Adipocyte (in vitro differentiated cells): ENCODE results near the gene SHROOM1.

Source experiments
- DNase-seq: peaks from one replicate; pipeline ENCODE4 v3.0.0-alpha.2; 2015; ENCODE audit warnings: low read depth
- H3K27me3 ChIP-seq: replicated peaks from 2 replicates; pipeline ENCODE4 v1.7.0; 2013; ENCODE audit warnings: mild to moderate bottlenecking, low read length, moderate library complexity; ENCODE audit not compliant: control insufficient read depth, insufficient read depth
- H3K36me3 ChIP-seq: 2 replicates; pipeline ENCODE4 v1.7.0; 2013; ENCODE audit warnings: low read length, mild to moderate bottlenecking, moderate library complexity; ENCODE audit not compliant: control insufficient read depth, insufficient read depth, severe bottlenecking
- H3K4me1 ChIP-seq: 2 replicates; pipeline ENCODE4 v1.7.0; 2013; ENCODE audit warnings: mild to moderate bottlenecking, low read length, moderate library complexity; ENCODE audit not compliant: control insufficient read depth, insufficient read depth
- H3K4me3 ChIP-seq: 2 replicates; pipeline ENCODE4 v1.7.0; 2013; ENCODE audit warnings: mild to moderate bottlenecking, low read length, moderate library complexity
- H3K9ac ChIP-seq: 2 replicates; pipeline ENCODE4 v1.7.0; 2013; ENCODE audit warnings: mild to moderate bottlenecking, low read length, moderate library complexity
- H3K9me3 ChIP-seq: 2 replicates; pipeline ENCODE4 v1.7.0; 2013; ENCODE audit warnings: mild to moderate bottlenecking, low read length, moderate library complexity; ENCODE audit not compliant: control insufficient read depth

The SHROOM1 gene

DNA sequence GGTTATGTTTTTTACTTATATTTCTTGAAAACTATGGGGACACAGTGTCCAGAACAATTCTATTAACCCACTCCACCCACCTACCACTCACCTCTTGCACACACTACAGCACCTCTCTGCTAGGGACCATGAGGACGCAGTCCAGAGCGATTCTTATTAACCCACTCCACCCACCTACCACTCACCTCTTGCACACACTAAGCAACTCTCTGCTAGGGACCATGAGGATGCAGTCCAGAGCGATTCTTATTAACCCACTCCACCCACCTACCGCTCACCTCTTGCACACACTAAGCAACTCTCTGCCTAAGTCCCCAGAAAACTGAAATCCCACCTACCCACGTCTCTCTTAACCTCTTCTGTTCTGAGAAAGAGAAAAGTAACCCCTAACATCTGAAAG lies 2.2 kb upstream of the SHROOM1 start:
- H3K9me3 ChIP-seq = no peaks in the 10 kb centered on the region
- no peak for DNase-seq
- H3K36me3 ChIP-seq = no peaks in the 10 kb centered on the region
- no peaks in the 10 kb centered on the region for H3K27me3 ChIP-seq
- H3K4me1 ChIP-seq = peaks cover 7% of the 10 kb centered on the region
- no peak overlapping the region for H3K9ac ChIP-seq
- no peak overlapping the region for H3K4me3 ChIP-seq

DNA sequence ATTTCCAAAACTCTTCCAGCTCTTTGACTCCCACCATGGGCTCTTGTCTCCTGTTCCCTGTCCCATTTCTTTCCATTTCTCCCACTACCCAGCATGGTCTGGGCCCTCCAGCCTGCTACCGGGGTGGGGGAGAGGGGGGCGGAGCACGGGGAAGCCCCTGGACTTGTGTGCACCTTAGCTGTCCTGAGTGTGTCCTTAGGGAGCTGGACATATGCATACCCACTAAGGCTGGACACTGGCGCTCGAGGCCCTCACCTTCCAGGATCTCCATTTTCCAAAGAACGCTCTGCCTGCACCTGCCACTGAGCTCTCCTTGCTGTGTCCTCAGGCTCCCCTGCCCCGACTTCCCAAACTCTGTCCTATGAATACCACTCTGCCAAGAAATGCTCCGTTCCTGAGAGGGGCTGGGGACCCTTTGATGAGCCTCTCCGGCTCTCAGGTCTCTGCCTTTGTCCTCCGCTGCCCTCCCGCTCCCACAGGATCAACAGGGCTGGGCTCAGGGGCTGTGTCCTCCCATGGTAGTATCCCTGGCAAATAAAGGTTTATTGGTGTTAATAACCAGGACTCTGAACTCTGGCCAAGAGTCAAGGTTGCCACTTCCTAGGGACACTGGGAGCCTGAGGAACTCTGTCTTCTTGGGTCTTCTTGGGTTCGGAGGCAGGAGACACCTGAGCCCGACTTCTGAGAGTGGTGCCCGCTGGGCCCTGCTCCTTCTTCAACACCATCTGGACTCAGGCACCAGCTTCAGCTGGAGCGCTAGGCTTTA lies 831 bp upstream of the SHROOM1 start:
- Histone ChIP-seq H3K4me3 (peak overlapping the region; percentile 86), H3K9me3 (no peaks in the 10 kb centered on the region), H3K36me3 (no peaks in the 10 kb centered on the region), H3K9ac (peak overlapping the region; percentile 86), H3K27me3 (no peaks in the 10 kb centered on the region), H3K4me1 (peaks cover 7% of the 10 kb centered on the region)
- no peak for DNase-seq

DNA sequence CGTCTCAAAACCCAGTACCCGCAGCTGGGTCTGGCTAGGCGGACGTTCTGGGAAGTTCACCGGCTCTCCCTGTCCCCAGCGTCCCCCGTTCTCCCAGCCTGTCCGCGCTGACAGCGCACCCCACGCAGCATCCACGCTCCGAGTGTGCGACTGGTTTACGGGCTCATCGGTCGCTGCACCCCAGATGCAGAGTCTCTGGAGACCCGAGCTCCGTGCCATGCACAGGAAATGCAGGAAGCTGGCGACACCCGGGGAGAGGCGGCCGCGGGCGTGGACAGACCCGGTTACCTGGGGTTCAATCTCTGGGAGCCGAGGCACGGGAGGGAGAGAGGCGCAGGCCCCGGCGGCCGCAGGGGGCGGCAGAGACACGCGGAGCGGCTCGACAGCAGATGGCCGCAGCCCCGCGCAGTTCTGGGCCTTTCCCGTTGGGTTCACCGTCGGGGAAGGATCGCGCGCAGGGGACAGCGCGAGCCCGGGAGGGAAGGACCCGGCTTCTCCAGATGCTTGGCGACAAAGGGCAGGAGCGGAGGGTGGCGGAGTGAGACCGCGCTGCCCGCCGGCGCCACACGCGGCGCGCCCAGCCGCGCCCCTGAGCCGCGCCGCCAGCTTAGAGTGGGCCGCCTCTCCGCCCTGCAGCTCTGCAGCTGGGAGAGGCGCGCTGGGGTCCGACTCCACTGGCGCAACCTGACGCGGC lies 558 bp downstream of the SHROOM1 start:
- no peaks in the 10 kb centered on the region for H3K9me3 ChIP-seq
- no peaks in the 10 kb centered on the region for H3K27me3 ChIP-seq
- peak overlapping the region; percentile 86 for H3K4me3 ChIP-seq
- H3K36me3 ChIP-seq = peaks cover 2% of the 10 kb centered on the region
- peaks cover 7% of the 10 kb centered on the region for H3K4me1 ChIP-seq
- H3K9ac ChIP-seq = peak overlapping the region; percentile 86
- peak; percentile 91 for DNase-seq

DNA sequence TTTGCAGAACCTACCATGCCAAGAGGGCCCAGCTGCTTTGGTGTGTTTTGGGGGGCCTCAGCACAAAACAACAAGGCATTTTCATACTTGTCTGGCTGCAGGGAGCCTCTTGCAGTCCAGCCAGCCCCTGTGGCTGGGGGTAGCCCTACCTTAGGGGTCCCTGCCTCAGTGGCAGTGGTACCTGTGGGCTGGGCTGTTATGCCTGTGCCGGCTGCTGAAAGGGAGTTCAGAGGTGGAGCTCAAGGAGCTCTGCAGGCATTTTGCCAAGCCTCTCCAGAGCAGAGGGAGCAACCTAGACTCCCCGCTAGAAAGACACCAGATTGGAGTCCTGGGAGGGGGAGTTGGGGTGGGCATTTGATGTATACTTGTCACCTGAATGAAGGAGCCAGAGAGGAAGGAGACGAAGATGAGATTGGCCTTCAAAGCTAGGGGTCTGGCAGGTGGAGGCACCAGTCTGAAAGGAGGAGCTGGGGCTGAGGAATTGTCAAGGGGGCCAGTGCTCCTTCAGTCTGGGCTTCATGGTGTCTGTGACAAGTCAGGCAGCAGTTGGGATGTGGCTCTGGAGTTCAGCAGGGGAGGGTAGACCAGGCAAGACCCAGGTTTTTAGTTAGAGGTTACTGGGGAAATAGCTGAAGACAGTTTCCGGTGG lies 1.5 kb downstream of the SHROOM1 start:
- Histone ChIP-seq H3K9ac (peak overlapping the region; percentile 86), H3K36me3 (peaks cover 6% of the 10 kb centered on the region), H3K4me3 (no peak overlapping the region), H3K9me3 (no peaks in the 10 kb centered on the region), H3K4me1 (peaks cover 7% of the 10 kb centered on the region), H3K27me3 (no peaks in the 10 kb centered on the region)
- DNase-seq = no peak

DNA sequence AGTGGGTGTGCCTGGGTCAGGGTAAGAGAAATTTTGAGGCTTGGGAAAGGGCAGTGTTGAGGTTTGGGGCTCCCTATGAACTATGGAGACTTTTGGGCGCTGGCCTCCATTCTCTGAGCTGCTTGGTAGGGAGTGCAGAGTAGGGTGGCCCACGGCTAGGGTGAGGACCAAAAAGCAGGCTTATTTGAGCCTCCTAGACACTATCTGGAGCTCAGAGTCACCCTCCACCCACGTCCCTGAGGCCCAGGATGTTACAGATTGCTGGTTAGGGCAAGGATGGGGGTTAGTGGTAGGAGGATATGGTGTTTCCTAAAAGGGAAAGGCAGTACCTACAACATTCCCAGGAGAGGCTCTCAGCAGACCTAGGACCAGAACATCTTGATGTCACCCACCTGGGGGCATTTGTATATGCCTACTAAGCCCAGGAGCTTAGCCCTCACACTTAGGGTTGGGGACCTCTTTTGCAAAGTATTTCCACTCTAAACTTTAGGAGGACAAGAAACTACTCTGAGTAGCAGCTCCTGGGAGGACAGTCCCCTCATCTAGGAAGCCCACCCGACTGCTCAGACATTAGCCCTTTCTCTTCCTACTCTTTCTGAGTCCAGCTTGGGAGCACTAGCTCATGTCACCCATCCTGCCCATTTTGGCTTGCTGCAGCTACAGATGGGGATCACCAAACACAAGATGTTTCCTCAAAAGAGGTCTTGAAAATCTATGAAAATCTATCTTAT lies 2.3 kb downstream of the SHROOM1 start:
- Histone ChIP-seq H3K4me1 (peaks cover 7% of the 10 kb centered on the region), H3K27me3 (no peaks in the 10 kb centered on the region), H3K9ac (no peak overlapping the region), H3K4me3 (no peak overlapping the region), H3K36me3 (peaks cover 6% of the 10 kb centered on the region), H3K9me3 (no peaks in the 10 kb centered on the region)
- no peak for DNase-seq

DNA sequence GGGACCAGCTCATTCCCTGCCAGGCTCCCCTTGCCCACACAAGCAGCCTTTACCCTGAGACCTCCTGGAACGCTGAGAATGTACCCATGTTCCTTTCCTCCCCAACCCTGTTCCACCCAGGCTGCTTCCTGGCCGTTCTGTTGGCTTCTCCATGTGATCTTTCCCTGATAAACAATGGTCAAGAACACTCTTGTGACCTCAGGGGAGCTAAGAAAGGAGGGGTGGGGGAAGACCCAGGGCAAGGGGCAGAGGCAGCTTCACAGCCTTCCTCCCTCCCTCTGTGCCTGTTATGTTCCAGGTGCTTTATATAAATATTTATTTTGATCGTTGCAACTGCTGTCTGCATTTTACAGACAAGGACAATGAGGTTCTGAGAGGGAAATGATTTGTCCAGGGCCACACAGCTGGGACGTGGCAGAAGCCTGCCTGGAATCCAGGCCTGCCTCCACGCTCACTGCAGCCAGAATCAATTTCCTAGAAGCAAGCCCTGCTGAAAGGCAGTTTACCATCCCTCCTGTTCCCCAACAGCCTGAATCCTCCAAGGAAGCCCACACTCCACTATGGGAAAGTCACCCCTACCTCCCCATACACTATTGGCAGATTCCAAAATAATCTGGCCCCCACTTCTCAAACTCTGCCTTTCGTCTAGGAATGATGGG lies 3.9 kb downstream of the SHROOM1 start:
- Histone ChIP-seq H3K36me3 (peaks cover 6% of the 10 kb centered on the region), H3K9ac (no peak overlapping the region), H3K4me3 (no peak overlapping the region), H3K27me3 (no peaks in the 10 kb centered on the region), H3K9me3 (no peaks in the 10 kb centered on the region), H3K4me1 (peaks cover 8% of the 10 kb centered on the region)
- DNase-seq = no peak

DNA sequence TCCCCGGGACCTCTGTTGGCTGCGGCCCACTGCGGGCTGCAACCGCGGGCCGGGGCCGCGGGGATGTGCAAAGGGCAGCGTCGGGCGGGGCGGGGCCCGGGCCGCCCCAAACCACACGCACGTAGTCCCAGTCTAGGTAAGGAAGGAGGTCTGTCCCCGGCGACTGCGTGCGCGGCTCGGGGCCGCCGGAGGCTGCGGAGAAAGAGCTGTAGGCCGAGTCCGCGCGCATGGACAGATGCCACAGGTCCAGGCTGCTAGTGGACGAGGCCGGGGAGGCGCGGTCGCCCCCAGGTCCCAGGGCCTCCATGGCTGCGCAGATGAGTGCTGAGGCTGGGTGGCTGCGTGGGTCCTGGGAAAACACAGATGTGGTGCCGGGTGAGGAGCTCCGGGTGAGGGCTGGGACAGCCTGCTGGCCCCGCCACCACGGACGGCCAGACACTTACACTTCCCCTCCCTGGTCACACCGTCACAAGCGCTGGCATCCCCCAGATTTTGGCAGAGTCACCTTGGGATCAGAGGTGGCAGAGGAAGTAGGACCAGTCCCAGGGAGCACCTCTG lies 4.5 kb downstream of the SHROOM1 start:
- Histone ChIP-seq H3K9me3 (no peaks in the 10 kb centered on the region), H3K27me3 (no peaks in the 10 kb centered on the region), H3K4me3 (no peak overlapping the region), H3K9ac (no peak overlapping the region), H3K36me3 (peaks cover 6% of the 10 kb centered on the region), H3K4me1 (peaks cover 8% of the 10 kb centered on the region)
- DNase-seq = no peak

DNA sequence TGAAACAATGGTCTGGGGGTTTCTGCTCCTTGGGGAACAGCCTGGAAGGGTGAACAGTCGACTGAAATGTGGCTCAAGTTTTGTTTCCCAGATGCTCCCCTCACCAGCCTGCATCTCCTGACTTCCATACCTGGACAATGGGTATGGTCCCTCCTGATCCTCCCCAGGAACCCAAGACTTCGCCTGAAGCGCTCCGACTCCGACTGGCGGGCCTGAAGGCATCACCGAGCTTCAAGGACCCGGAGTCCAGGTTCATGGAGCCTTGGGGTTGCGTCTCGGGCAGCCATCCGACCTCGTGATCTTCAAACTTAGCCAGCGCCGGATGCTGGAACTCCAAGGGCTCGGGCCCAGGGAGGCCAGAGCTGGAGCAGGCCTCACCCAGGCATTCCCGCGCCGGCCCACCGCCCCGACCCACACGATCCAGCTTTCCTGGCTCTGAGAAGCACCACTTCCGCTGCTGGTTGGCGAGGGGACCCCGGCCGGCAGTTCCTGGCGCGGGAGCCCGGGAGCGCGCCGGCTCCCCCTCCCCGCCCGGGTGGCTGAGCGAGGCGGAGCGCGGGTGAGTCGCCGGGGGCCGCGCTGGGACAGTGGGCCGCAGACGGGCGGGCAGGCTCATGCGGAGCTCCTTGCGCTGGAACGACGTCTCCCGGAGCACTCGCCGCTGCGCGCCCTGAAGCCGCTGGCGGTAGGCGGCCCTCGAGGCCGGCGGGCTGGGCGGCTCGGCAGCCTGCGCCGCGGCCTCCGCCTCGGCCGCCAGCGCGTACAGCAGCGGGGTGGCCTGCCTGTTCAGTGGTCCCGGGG lies 5.2 kb downstream of the SHROOM1 start:
- Histone ChIP-seq H3K36me3 (peaks cover 6% of the 10 kb centered on the region), H3K9ac (no peak overlapping the region), H3K9me3 (no peaks in the 10 kb centered on the region), H3K4me1 (peaks cover 8% of the 10 kb centered on the region), H3K27me3 (no peaks in the 10 kb centered on the region), H3K4me3 (no peak overlapping the region)
- no peak for DNase-seq

DNA sequence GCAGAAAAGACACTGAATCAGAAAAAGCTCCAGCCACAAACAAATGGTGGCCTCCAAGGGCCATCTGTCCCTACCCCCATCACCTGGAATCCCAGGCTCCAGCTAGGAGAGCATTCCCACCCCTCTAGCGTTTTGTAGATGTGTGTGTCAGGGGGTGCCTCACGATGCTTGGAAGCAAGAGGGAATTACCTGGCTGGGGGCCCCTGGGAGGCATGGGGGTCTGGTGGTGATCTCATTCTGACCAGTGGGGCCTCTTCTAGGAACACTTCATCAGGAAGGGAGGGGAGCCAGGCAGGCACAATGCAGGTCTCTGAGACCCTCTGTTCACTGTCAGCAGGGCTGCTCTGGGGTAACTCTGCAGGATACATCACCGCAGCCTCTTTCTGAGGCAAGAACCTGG lies 6.0 kb downstream of the SHROOM1 start:
- no peaks in the 10 kb centered on the region for H3K9me3 ChIP-seq
- H3K4me1 ChIP-seq = peaks cover 5% of the 10 kb centered on the region
- H3K9ac ChIP-seq = no peak overlapping the region
- no peaks in the 10 kb centered on the region for H3K27me3 ChIP-seq
- no peak overlapping the region for H3K4me3 ChIP-seq
- DNase-seq = no peak
- H3K36me3 ChIP-seq = peaks cover 6% of the 10 kb centered on the region

DNA sequence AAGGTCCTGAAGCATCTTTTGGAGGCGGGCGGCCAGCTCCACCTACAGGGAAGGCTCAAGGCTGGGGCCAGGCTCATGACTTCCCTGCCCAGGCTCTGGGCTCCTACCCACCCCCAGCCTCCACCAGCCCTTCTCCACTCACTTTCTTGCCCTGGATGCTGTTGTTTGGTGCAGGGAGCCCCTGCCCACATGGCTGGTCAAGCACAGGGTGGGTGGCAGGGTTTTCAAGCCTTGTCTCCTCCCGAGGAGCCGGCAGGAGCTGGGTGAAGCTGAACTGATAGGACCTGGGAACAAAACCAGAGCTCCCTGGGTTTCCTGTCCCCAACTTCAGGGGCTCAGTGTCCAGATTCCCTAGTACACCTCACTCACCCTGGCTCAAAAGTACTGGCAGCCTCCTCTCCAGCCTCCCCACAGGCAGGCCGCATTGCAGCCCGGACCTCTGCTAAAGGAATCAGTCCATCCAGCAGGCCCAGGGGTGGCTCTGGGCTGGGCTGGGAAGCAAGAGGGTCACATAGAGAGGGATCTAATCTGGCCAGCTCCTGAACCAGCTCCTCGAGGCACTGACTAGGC lies 6.9 kb downstream of the SHROOM1 start:
- Histone ChIP-seq H3K9ac (peak overlapping the region; percentile 25), H3K4me1 (peaks cover 2% of the 10 kb centered on the region), H3K36me3 (peaks cover 6% of the 10 kb centered on the region), H3K4me3 (no peak overlapping the region), H3K27me3 (no peaks in the 10 kb centered on the region), H3K9me3 (no peaks in the 10 kb centered on the region)
- DNase-seq = no peak
